ENCODE measurements around the gene F7. TPM values are rescaled to one million over a fixed set of nuclear protein-coding genes. Genes with fewer than 3 reads are reported as not detected.

The F7 gene
- total RNA-seq, 1 donor from 2014 or later: not detected

GRCh38 chr13:113066746-113067145, 38.8 kb upstream of the F7 start:
- no peak for DNase-seq (ENCODE audit: extremely low spot score, unreplicated experiment)
- Mint-ChIP-seq H3K4me1 (ENCODE audit: unreplicated experiment) (peaks cover 5% of the 10 kb centered on the region), H3K27ac (ENCODE audit: unreplicated experiment) (no peak overlapping the region), H3K36me3 (ENCODE audit: unreplicated experiment) (no peaks in the 10 kb centered on the region), H3K9me3 (ENCODE audit: unreplicated experiment) (peaks cover 4% of the 10 kb centered on the region), H3K4me3 (ENCODE audit: unreplicated experiment) (no peak overlapping the region), H3K27me3 (ENCODE audit: unreplicated experiment) (peaks cover 12% of the 10 kb centered on the region)
- no peak for TF ChIP-seq CTCF (IDR thresholded peaks at IDR 0.05)

GRCh38 chr13:113069861-113070805, 35.5 kb upstream of the F7 start:
- Mint-ChIP-seq H3K27ac (ENCODE audit: unreplicated experiment) (no peak overlapping the region), H3K9me3 (ENCODE audit: unreplicated experiment) (peaks cover 15% of the 10 kb centered on the region), H3K4me3 (ENCODE audit: unreplicated experiment) (no peak overlapping the region), H3K36me3 (ENCODE audit: unreplicated experiment) (peaks cover 2% of the 10 kb centered on the region), H3K4me1 (ENCODE audit: unreplicated experiment) (no peaks in the 10 kb centered on the region), H3K27me3 (ENCODE audit: unreplicated experiment) (peaks cover 26% of the 10 kb centered on the region)
- no peak for DNase-seq (ENCODE audit: extremely low spot score, unreplicated experiment)
- TF ChIP-seq CTCF (IDR thresholded peaks at IDR 0.05): no peak

- H3K27ac Mint-ChIP-seq (ENCODE audit: unreplicated experiment): no peak overlapping the region
- no peak overlapping the region for H3K4me3 Mint-ChIP-seq (ENCODE audit: unreplicated experiment)
- H3K4me1 Mint-ChIP-seq (ENCODE audit: unreplicated experiment): no peaks in the 10 kb centered on the region
- H3K36me3 Mint-ChIP-seq (ENCODE audit: unreplicated experiment): peaks cover 2% of the 10 kb centered on the region
- TF ChIP-seq CTCF (IDR thresholded peaks at IDR 0.05): no peak
- H3K27me3 Mint-ChIP-seq (ENCODE audit: unreplicated experiment): peaks cover 26% of the 10 kb centered on the region
- H3K9me3 Mint-ChIP-seq (ENCODE audit: unreplicated experiment): peaks cover 15% of the 10 kb centered on the region
- DNase-seq (ENCODE audit: extremely low spot score, unreplicated experiment): no peak
These were observed 34.7 kb upstream of the F7 start for GRCh38 chr13:113070855-113071254.

GRCh38 chr13:113072376-113072775, 33.2 kb upstream of the F7 start:
- Mint-ChIP-seq H3K36me3 (ENCODE audit: unreplicated experiment) (peaks cover 2% of the 10 kb centered on the region), H3K27me3 (ENCODE audit: unreplicated experiment) (peaks cover 26% of the 10 kb centered on the region), H3K4me3 (ENCODE audit: unreplicated experiment) (no peak overlapping the region), H3K9me3 (ENCODE audit: unreplicated experiment) (peaks cover 15% of the 10 kb centered on the region), H3K4me1 (ENCODE audit: unreplicated experiment) (no peaks in the 10 kb centered on the region), H3K27ac (ENCODE audit: unreplicated experiment) (no peak overlapping the region)
- no peak for TF ChIP-seq CTCF (IDR thresholded peaks at IDR 0.05)
- no peak for DNase-seq (ENCODE audit: extremely low spot score, unreplicated experiment)

GRCh38 chr13:113073942-113074341, 31.6 kb upstream of the F7 start:
- H3K4me1 Mint-ChIP-seq (ENCODE audit: unreplicated experiment): no peaks in the 10 kb centered on the region
- no peak overlapping the region for H3K27ac Mint-ChIP-seq (ENCODE audit: unreplicated experiment)
- no peak overlapping the region for H3K4me3 Mint-ChIP-seq (ENCODE audit: unreplicated experiment)
- peaks cover 15% of the 10 kb centered on the region for H3K9me3 Mint-ChIP-seq (ENCODE audit: unreplicated experiment)
- no peak for TF ChIP-seq CTCF (IDR thresholded peaks at IDR 0.05)
- H3K36me3 Mint-ChIP-seq (ENCODE audit: unreplicated experiment): peaks cover 2% of the 10 kb centered on the region
- DNase-seq (ENCODE audit: extremely low spot score, unreplicated experiment): no peak
- H3K27me3 Mint-ChIP-seq (ENCODE audit: unreplicated experiment): peaks cover 26% of the 10 kb centered on the region

Data from osteocyte (in vitro differentiated cells).